IMR-90 (cell line): ENCODE measurements around the gene SLC22A31. TPM values are rescaled to one million over a fixed set of nuclear protein-coding genes. Genes with fewer than 3 reads are reported as not detected.

Experiments
- ATAC-seq: fragments of 200-7000 bp; cut with Tn5 transposase; 2 replicates; pipeline ENCODE4 v1.9.1; 2020; ENCODE audit warnings: low read depth, mild to moderate bottlenecking, moderate library complexity
- BruUV-seq: library from RNA; stranded (reverse); fragments of 400-500 nt; replicated peaks from 2 replicates; lab custom pipeline; 2021; lab: Mats Ljungman, UMichigan
- CTCF ChIA-PET: fragments of 300-600 bp; formaldehyde crosslinking; extraction: SDS; loops from one replicate; lab custom pipeline; 2021; ENCODE audit warnings: antibody characterized with exemption; lab: Yijun Ruan, JAX
- POLR2A ChIA-PET: fragments of 300-600 bp; sonication (Branson Sonifier 250); formaldehyde crosslinking; loops from one replicate; lab custom pipeline; 2022; ENCODE audit warnings: antibody characterized with exemption; ENCODE audit not compliant: unreplicated experiment; lab: Charles Lee
- DNase-seq: peaks from one replicate; pipeline ENCODE4 v3.0.0; 2013
- H2AFZ ChIP-seq: replicated peaks from 2 replicates; pipeline ENCODE3; 2013; ENCODE audit warnings: low read length, mild to moderate bottlenecking; ENCODE audit not compliant: poor library complexity
- H2AK5ac ChIP-seq: 2 replicates; pipeline ENCODE4 v1.6.1; 2013; ENCODE audit warnings: low read depth, low read length, inconsistent platforms
- H2AK9ac ChIP-seq: replicated peaks from 2 replicates; pipeline ENCODE3; 2013; ENCODE audit warnings: mild to moderate bottlenecking, low read depth, low read length, moderate library complexity; ENCODE audit not compliant: poor library complexity
- H2BK120ac ChIP-seq: 2 replicates; pipeline ENCODE4 v1.6.1; 2013; ENCODE audit warnings: low read depth, low read length, inconsistent platforms
- H2BK15ac ChIP-seq: 3 replicates; pipeline ENCODE4 v1.6.1; 2013; ENCODE audit warnings: low read depth, low read length, inconsistent platforms
- H2BK20ac ChIP-seq: 2 replicates; pipeline ENCODE4 v1.6.1; 2013; ENCODE audit warnings: low read depth, mild to moderate bottlenecking, inconsistent platforms, low read length, moderate library complexity
- H2BK5ac ChIP-seq: 2 replicates; pipeline ENCODE4 v1.6.1; 2013; ENCODE audit warnings: mild to moderate bottlenecking, low read depth, low read length, inconsistent platforms; ENCODE audit not compliant: poor library complexity, severe bottlenecking
- H3K14ac ChIP-seq: replicated peaks from 2 replicates; pipeline ENCODE4 v1.6.1; 2013; ENCODE audit warnings: low read depth, low read length, inconsistent platforms
- H3K18ac ChIP-seq: 2 replicates; pipeline ENCODE4 v1.6.1; 2013; ENCODE audit warnings: low read depth, low read length, control low read depth
- H3K23ac ChIP-seq: 2 replicates; pipeline ENCODE4 v1.6.1; 2013; ENCODE audit warnings: low read depth, low read length, inconsistent platforms
- H3K27ac ChIP-seq: 2 replicates; pipeline ENCODE4 v1.5.1; 2013; ENCODE audit warnings: mild to moderate bottlenecking, control low read depth, low read length; ENCODE audit not compliant: insufficient read depth
- H3K27me3 ChIP-seq: 2 replicates; pipeline ENCODE4 v1.6.1; 2013; ENCODE audit warnings: low read length; ENCODE audit not compliant: control insufficient read depth, insufficient read depth
- H3K36me3 ChIP-seq: 2 replicates; pipeline ENCODE4 v1.6.1; 2013; ENCODE audit warnings: low read length, mixed read lengths; ENCODE audit not compliant: control insufficient read depth, insufficient read depth
- H3K4ac ChIP-seq: 2 replicates; pipeline ENCODE4 v1.6.1; 2013; ENCODE audit warnings: low read depth, low read length, inconsistent platforms
- H3K4me1 ChIP-seq: 2 replicates; pipeline ENCODE4 v1.6.1; 2013; ENCODE audit warnings: low read length, mixed read lengths; ENCODE audit not compliant: control insufficient read depth, insufficient read depth
- H3K4me2 ChIP-seq: 2 replicates; pipeline ENCODE4 v1.6.1; 2013; ENCODE audit warnings: low read depth, mild to moderate bottlenecking, control low read depth, low read length, moderate library complexity
- H3K4me3 ChIP-seq: 2 replicates; pipeline ENCODE4 v1.5.1; 2013; ENCODE audit warnings: low read depth, mild to moderate bottlenecking, control low read depth, low read length, moderate library complexity; ENCODE audit not compliant: insufficient read depth
- H3K56ac ChIP-seq: 2 replicates; pipeline ENCODE4 v1.6.1; 2013; ENCODE audit warnings: low read length, inconsistent platforms; ENCODE audit not compliant: insufficient read depth; ENCODE audit errors: extremely low read depth
- H3K79me1 ChIP-seq, 2 experiments: 2 replicates each; pipeline ENCODE4 v1.6.1; 2013; ENCODE audit warnings: low read length in 2 of 2, inconsistent platforms in 1 of 2, low read depth in 1 of 2
- H3K9ac ChIP-seq: 2 replicates; pipeline ENCODE4 v1.6.1; 2013; ENCODE audit warnings: low read depth, low read length, control low read depth
- H3K9me1 ChIP-seq: 2 replicates; pipeline ENCODE4 v1.6.1; 2013; ENCODE audit warnings: low read length, inconsistent platforms; ENCODE audit not compliant: insufficient read depth
- H3K9me3 ChIP-seq: 2 replicates; pipeline ENCODE4 v1.6.1; 2013; ENCODE audit warnings: low read length; ENCODE audit not compliant: control insufficient read depth, insufficient read depth
- H4K20me1 ChIP-seq: 2 replicates; pipeline ENCODE4 v1.6.1; 2013; ENCODE audit warnings: low read length, inconsistent platforms; ENCODE audit not compliant: insufficient read depth
- H4K5ac ChIP-seq: 2 replicates; pipeline ENCODE4 v1.6.1; 2013; ENCODE audit warnings: mild to moderate bottlenecking, low read depth, low read length, control low read depth
- H4K8ac ChIP-seq, 2 experiments: 2 replicates each; pipeline ENCODE4 v1.6.1; 2013; ENCODE audit warnings: low read depth in 2 of 2, low read length in 2 of 2, control low read depth in 1 of 2, inconsistent platforms in 1 of 2
- H4K91ac ChIP-seq: 2 replicates; pipeline ENCODE4 v1.6.1; 2013; ENCODE audit warnings: low read depth, low read length, inconsistent platforms; ENCODE audit not compliant: insufficient read depth
- BHLHE40 ChIP-seq: fragments of 150-350 bp; IDR thresholded peaks from 2 replicates; pipeline ENCODE4 v1.6.1; 2016; ENCODE audit warnings: mild to moderate bottlenecking, low read depth, low read length
- CEBPB ChIP-seq: IDR thresholded peaks from 2 replicates; pipeline ENCODE4 v1.6.1; 2012; ENCODE audit warnings: low read depth, low read length, improper control_type of control experiment
- CHD1 ChIP-seq: IDR thresholded peaks from 2 replicates; pipeline ENCODE4 v1.6.1; 2012; ENCODE audit warnings: low read depth, low read length, improper control_type of control experiment
- FOS ChIP-seq: fragments of 150-350 bp; IDR thresholded peaks from 2 replicates; pipeline ENCODE4 v1.6.1; 2016; ENCODE audit warnings: low read depth, low read length
- MAFK ChIP-seq: IDR thresholded peaks from 2 replicates; pipeline ENCODE4 v1.6.1; 2012; ENCODE audit warnings: low read depth, low read length, improper control_type of control experiment
- MAZ ChIP-seq: IDR thresholded peaks from 2 replicates; pipeline ENCODE4 v1.6.1; 2012; ENCODE audit warnings: low read depth, mild to moderate bottlenecking, low read length, improper control_type of control experiment, moderate library complexity, borderline replicate concordance
- MXI1 ChIP-seq: IDR thresholded peaks from 2 replicates; pipeline ENCODE4 v1.6.1; 2012; ENCODE audit warnings: low read depth, mild to moderate bottlenecking, low read length, moderate library complexity, borderline replicate concordance
- NFE2L2 ChIP-seq: fragments of 150-350 bp; IDR thresholded peaks from 2 replicates; pipeline ENCODE4 v1.6.1; 2016; ENCODE audit warnings: low read depth, mild to moderate bottlenecking, low read length
- POLR2A ChIP-seq: IDR thresholded peaks from 2 replicates; pipeline ENCODE4 v1.6.1; 2012; ENCODE audit warnings: mild to moderate bottlenecking, low read depth, low read length
- RAD21 ChIP-seq: IDR thresholded peaks from 2 replicates; pipeline ENCODE4 v1.6.1; 2012; ENCODE audit warnings: low read length, improper control_type of control experiment
- RCOR1 ChIP-seq: IDR thresholded peaks from 2 replicates; pipeline ENCODE4 v1.6.1; 2012; ENCODE audit warnings: mild to moderate bottlenecking, low read length, improper control_type of control experiment; ENCODE audit not compliant: insufficient replicate concordance
- RFX5 ChIP-seq: IDR thresholded peaks from 2 replicates; pipeline ENCODE4 v1.8.0; 2012; ENCODE audit warnings: low read depth, mild to moderate bottlenecking, low read length, moderate library complexity
- SMC3 ChIP-seq: fragments of 150-350 bp; IDR thresholded peaks from 2 replicates; pipeline ENCODE4 v1.6.1; 2016; ENCODE audit warnings: low read depth, mild to moderate bottlenecking, antibody characterized with exemption, low read length, moderate library complexity
- WGBS, 2 experiments: methylation state at CpG; one replicate each; pipeline versions ENCODE4 v1.1.5 to v1.1.7; 2013; ENCODE audit warnings: missing lambda C conversion rate in 2 of 2; ENCODE audit not compliant: insufficient read length in 1 of 2; ENCODE audit errors: extremely low coverage in 2 of 2; 5-methylcytosine and 5-hydroxymethylcytosine counted together
- dilution Hi-C: fragments of 300-500 bp; cut with HindIII; formaldehyde crosslinking; loops from one replicate; pipeline ENCODE4 v1.14.3; 2018; ENCODE audit warnings: low sequenced_read_pairs; ENCODE audit not compliant: unreplicated experiment
- in situ Hi-C: fragments of 300-500 bp; cut with MboI; formaldehyde crosslinking; loops from 3 replicates; pipeline ENCODE4 v1.14.3; 2019; ENCODE audit warnings: low sequenced_read_pairs, inconsistent platforms, mixed read lengths
- intact Hi-C: fragments of 100-400 bp; cut with micrococcal nuclease; formaldehyde crosslinking; loops from 2 replicates; pipeline ENCODE4 v1.10.0; 2022
- polyA plus RNA-seq, 3 experiments: library from polyadenylated mRNA; depleted of rRNA; stranded (reverse); fragments of >200 nt; gene quantifications; 2 replicates each; pipeline ENCODE4 v1.2.3, GENCODE V29; 2012; ENCODE audit warnings: low replicate concordance in 1 of 3
- total RNA-seq: library from RNA; depleted of rRNA; stranded (reverse); fragments of >200 nt; gene quantifications from 2 replicates; pipeline ENCODE4 v1.2.3, GENCODE V29; 2012
- TF ChIP-seq, protein P1 (sequence below): fragments of 150-350 bp; IDR thresholded peaks from 2 replicates; pipeline ENCODE4 v1.6.1; 2017; ENCODE audit warnings: mild to moderate bottlenecking, antibody characterized with exemption, low read length, low read depth
- TF ChIP-seq, protein P2 (sequence below): conservative IDR thresholded peaks from 2 replicates; pipeline ENCODE4 v1.5.1; 2012; ENCODE audit warnings: mild to moderate bottlenecking, low read depth, low read length, improper control_type of control experiment
- TF ChIP-seq, protein P3 (sequence below): fragments of 150-350 bp; IDR thresholded peaks from 2 replicates; pipeline ENCODE4 v1.6.1; 2016; ENCODE audit warnings: low read depth, mild to moderate bottlenecking, low read length, moderate library complexity, borderline replicate concordance

The SLC22A31 gene
- total and polyA plus RNA-seq, 2 of the 4 experiments (the other 2 are of a cell fraction), result 0.18 to 5.5 TPM

DNA sequence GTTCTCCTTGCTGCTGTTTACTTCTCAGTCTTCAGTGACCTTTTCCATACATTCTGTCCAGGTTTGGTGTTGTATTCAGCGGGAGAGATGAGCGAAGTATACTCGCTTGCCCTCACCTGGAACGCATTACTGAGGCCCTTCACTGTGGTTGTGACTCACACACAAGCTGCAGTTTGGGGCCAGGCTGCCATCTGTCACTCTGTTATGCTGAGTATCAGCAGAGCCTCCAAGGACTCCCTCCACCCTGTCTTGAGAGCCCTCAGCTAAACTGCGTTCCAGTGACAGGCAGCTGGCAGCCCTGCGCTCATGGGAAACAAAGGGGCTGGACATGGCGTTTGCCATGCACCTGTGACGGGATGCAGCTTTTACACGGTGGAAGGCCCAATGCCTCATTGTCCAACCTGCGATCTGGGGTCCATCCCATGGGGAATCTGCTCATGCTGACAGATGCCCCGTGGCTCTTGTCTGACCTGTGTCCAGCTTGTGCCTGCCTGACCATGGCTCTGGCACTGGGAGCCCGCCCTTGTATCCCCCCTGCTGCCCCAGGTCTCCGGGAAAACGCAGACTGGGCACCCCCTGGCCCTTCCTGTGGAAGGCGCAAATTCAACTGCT, 10.7 kb upstream of the SLC22A31 start:
- H3K9me1 ChIP-seq, result no peaks in the 10 kb centered on the region
- no peak overlapping the region for H3K4ac ChIP-seq
- no peak overlapping the region for H2AK9ac ChIP-seq
- ATAC-seq, result no peak
- no peak overlapping the region for H2AFZ ChIP-seq
- dilution Hi-C loops (no loop called here), in situ Hi-C loops (loop anchor here (10.0 kb wide), 1 partner anchor 276 kb away; no protein-coding TSS in a partner anchor), intact Hi-C loops (no loop called here)
- ChIA-PET CTCF (no interaction called here), POLR2A (no interaction called here)
- H3K4me2 ChIP-seq, result no peak overlapping the region
- H3K79me1 ChIP-seq, result peaks cover 0 to 5% of the 10 kb centered on the region in 2 experiments; a peak in 1 of 4 replicates
- no peak overlapping the region for H3K14ac ChIP-seq
- no peak overlapping the region for H3K18ac ChIP-seq
- 69% methylated on average over 7 of the region's 15 CpGs; no CpG with 5 or more reads in 1 of the 2 experiments for WGBS, 2 experiments
- no peak overlapping the region for H2AK5ac ChIP-seq
- no peak overlapping the region for H4K5ac ChIP-seq
- H2BK20ac ChIP-seq, result no peak overlapping the region
- no peaks in the 10 kb centered on the region for H3K4me1 ChIP-seq
- no peak overlapping the region for H2BK15ac ChIP-seq
- BruUV-seq, result no TSS peak
- TF ChIP-seq RFX5, result no peak
- TF ChIP-seq, protein P1, sequence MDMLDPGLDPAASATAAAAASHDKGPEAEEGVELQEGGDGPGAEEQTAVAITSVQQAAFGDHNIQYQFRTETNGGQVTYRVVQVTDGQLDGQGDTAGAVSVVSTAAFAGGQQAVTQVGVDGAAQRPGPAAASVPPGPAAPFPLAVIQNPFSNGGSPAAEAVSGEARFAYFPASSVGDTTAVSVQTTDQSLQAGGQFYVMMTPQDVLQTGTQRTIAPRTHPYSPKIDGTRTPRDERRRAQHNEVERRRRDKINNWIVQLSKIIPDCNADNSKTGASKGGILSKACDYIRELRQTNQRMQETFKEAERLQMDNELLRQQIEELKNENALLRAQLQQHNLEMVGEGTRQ, result no peak
- no peak for TF ChIP-seq SMC3
- TF ChIP-seq MXI1, result no peak
- TF ChIP-seq BHLHE40, result no peak
- no peak for TF ChIP-seq RAD21
- TF ChIP-seq CHD1, result no peak
- no peak for TF ChIP-seq RCOR1
- TF ChIP-seq, protein P2, sequence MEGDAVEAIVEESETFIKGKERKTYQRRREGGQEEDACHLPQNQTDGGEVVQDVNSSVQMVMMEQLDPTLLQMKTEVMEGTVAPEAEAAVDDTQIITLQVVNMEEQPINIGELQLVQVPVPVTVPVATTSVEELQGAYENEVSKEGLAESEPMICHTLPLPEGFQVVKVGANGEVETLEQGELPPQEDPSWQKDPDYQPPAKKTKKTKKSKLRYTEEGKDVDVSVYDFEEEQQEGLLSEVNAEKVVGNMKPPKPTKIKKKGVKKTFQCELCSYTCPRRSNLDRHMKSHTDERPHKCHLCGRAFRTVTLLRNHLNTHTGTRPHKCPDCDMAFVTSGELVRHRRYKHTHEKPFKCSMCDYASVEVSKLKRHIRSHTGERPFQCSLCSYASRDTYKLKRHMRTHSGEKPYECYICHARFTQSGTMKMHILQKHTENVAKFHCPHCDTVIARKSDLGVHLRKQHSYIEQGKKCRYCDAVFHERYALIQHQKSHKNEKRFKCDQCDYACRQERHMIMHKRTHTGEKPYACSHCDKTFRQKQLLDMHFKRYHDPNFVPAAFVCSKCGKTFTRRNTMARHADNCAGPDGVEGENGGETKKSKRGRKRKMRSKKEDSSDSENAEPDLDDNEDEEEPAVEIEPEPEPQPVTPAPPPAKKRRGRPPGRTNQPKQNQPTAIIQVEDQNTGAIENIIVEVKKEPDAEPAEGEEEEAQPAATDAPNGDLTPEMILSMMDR, result no peak
- TF ChIP-seq, protein P3, sequence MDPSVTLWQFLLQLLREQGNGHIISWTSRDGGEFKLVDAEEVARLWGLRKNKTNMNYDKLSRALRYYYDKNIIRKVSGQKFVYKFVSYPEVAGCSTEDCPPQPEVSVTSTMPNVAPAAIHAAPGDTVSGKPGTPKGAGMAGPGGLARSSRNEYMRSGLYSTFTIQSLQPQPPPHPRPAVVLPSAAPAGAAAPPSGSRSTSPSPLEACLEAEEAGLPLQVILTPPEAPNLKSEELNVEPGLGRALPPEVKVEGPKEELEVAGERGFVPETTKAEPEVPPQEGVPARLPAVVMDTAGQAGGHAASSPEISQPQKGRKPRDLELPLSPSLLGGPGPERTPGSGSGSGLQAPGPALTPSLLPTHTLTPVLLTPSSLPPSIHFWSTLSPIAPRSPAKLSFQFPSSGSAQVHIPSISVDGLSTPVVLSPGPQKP, result no peak
- TF ChIP-seq MAZ, result no peak
- TF ChIP-seq NFE2L2, result no peak
- no peak for TF ChIP-seq POLR2A
- TF ChIP-seq CEBPB, result no peak
- no peak for TF ChIP-seq FOS
- TF ChIP-seq MAFK, result no peak
- no peak overlapping the region for H3K27ac ChIP-seq
- no peak overlapping the region for H4K91ac ChIP-seq
- no peak overlapping the region for H3K23ac ChIP-seq
- no peak overlapping the region for H2BK120ac ChIP-seq
- H3K36me3 ChIP-seq, result no peaks in the 10 kb centered on the region
- no peak overlapping the region for H4K8ac ChIP-seq
- H3K27me3 ChIP-seq, result peaks cover 2% of the 10 kb centered on the region
- no peak overlapping the region for H3K56ac ChIP-seq
- H4K20me1 ChIP-seq, result no peaks in the 10 kb centered on the region; the same call in 1 of the 2 replicates
- no peaks in the 10 kb centered on the region for H3K9me3 ChIP-seq
- no peak overlapping the region for H3K4me3 ChIP-seq
- DNase-seq, result peak; percentile 27
- H3K9ac ChIP-seq, result no peak overlapping the region
- H2BK5ac ChIP-seq, result no peak overlapping the region
